ENCODE data around the gene OR1N2. TPM values are rescaled to one million over a fixed set of nuclear protein-coding genes. Genes with fewer than 3 reads are reported as not detected.

Gene OR1N2
- total and polyA plus RNA-seq, 10 of the 15 experiments (the other 5 are each of a cell fraction or from before 2014, with no cell fraction given): 0.08 TPM; not detected in 9

- ChIA-PET SMC1A (ENCODE audit: uncharacterized antibody, unreplicated experiment) (no interaction called here), POLR2A (no interaction called here), RAD21 (ENCODE audit: unreplicated experiment) (no interaction called here), CTCF (interaction anchor here (0.9 kb wide), 1 partner anchor 10 kb away, joined by 3 read pairs; the partner anchor contains the start of gene OR1L8)
- Histone ChIP-seq H3K4me2 (ENCODE audit: control insufficient read depth, insufficient read depth) (no peak overlapping the region), H3K9ac (ENCODE audit: control insufficient read depth, insufficient read depth, low read length) (no peak overlapping the region), H4K20me1 (ENCODE audit: control insufficient read depth, insufficient read depth) (no peaks in the 10 kb centered on the region), H3K27ac (ENCODE audit: control insufficient read depth, insufficient read depth) (no peak overlapping the region), H3K9me3 (replicated peaks; ENCODE audit: control insufficient read depth, insufficient read depth, low read length) (no peaks in the 10 kb centered on the region), H3K27me3 (replicated peaks in 1 of 2; ENCODE audit: control insufficient read depth in 2 of 2, insufficient read depth in 2 of 2, low read length in 1 of 2) (no peaks in the 10 kb centered on the region), H3K4me3 (no peak overlapping the region), H3K36me3 (ENCODE audit: control insufficient read depth in 2 of 2, insufficient read depth in 2 of 2, low read length in 1 of 2) (no peaks in the 10 kb centered on the region), H3K79me2 (ENCODE audit: control insufficient read depth, insufficient read depth, low read length) (no peaks in the 10 kb centered on the region), H3K4me1 (ENCODE audit: control insufficient read depth, insufficient read depth, low read length) (no peaks in the 10 kb centered on the region), H2AFZ (ENCODE audit: control insufficient read depth, low read depth, low read length) (no peak overlapping the region)
- ATAC-seq (no peak; the same call in 2 of the 3 replicates), DNase-seq (ENCODE audit: low read depth, low spot score) (no peak), FAIRE-seq (no peak)
- in situ Hi-C loops (cut with MboI) (no loop called here), intact Hi-C loops (cut with micrococcal nuclease; ENCODE audit: unreplicated experiment) (no loop called here)
- 12% methylated on average over 2 of the region's 2 CpGs for WGBS (ENCODE audit: insufficient coverage, insufficient replicate concordance, low lambda C conversion rate, missing lambda C conversion rate)
- BruUV-seq (replicated peaks): no TSS peak
- TF ChIP-seq IRF4 (IDR thresholded peaks at IDR 0.05; ENCODE audit: low read depth, low read length) (no peak), ZBTB11 (CRISPR knock-in tag; IDR thresholded peaks at IDR 0.05) (no peak), WRNIP1 (IDR thresholded peaks at IDR 0.05; ENCODE audit: borderline replicate concordance, low read depth, low read length) (no peak), MYC (IDR thresholded peaks at IDR 0.05; ENCODE audit: insufficient read depth, insufficient read length, insufficient replicate concordance, low read length, severe bottlenecking) (no peak), ATF7 (IDR thresholded peaks at IDR 0.05; ENCODE audit: low read depth) (no peak), ZBTB4 (CRISPR knock-in tag; IDR thresholded peaks at IDR 0.05) (no peak), KDM1A (IDR thresholded peaks at IDR 0.05; ENCODE audit: borderline replicate concordance) (no peak), SRF (IDR thresholded peaks at IDR 0.05; ENCODE audit: low read depth in 2 of 2, low read length in 2 of 2) (no peak), SUPT20H (IDR thresholded peaks at IDR 0.05; ENCODE audit: borderline replicate concordance, control insufficient read depth, low read depth, low read length) (no peak), YY1 (IDR thresholded peaks at IDR 0.05; ENCODE audit: low read depth, low read length) (no peak), NKRF (conservative IDR thresholded peaks at IDR 0.05) (no peak), ATF2 (IDR thresholded peaks at IDR 0.05; ENCODE audit: low read length) (no peak), ETV6 (conservative IDR thresholded peaks at IDR 0.05 in 1 of 2, IDR thresholded peaks at IDR 0.05 in 1 of 2; ENCODE audit: borderline replicate concordance in 1 of 2, low read depth in 1 of 2) (no peak)
These were observed 19.5 kb downstream of the OR1N2 start for GRCh38 chr9:122572456-122572855.

Measured in GM12878 (cell line).